NCI-H2107 treated with DMSO at 0.1 percent for 48 hours (cell line): Measurements from ENCODE around the gene CLEC9A.
"Not testable (repeated sequence)": the region's sequence is repeated elsewhere in the genome, so short reads cannot be mapped to it uniquely, and the experiment has no call there.

Source experiments
- DNase-seq: peaks from one replicate; lab custom pipeline; 2025; ENCODE audit not compliant: unreplicated experiment; lab: John Stamatoyannopoulos, UW

The CLEC9A gene

DNA sequence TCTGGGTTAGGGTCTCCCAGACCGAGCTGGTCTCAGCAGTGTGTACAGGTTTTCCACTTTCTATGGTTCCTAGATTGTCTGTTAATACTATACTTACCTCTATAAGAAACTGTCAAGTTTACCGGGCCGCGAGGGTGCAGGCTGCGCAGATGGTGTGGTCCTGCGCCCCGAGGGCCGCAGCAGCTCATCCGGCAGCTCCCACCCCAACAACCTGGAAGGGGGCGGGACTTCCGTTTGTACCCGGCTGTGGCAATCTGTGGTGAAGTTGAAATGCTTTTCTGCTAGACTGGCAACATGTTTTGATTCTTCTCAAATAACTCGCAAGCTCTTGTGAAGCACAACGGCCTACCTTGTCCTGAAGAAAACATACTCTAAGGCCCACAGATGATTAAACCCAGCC is at the start of gene CLEC9A:
Gene CLEC9A (plus strand): TSS at position 237 of the 400 bp plus-strand sequence. CDS start 22,006 bp downstream, outside the sequence.
- no peak for DNase-seq

- no peak for DNase-seq
Observed at GRCh38 chr12:9991876-9992275, 38.6 kb upstream of the CLEC9A start.

GRCh38 chr12:9992296-9992695 is 38.2 kb upstream of the CLEC9A start:
- no peak for DNase-seq

DNA sequence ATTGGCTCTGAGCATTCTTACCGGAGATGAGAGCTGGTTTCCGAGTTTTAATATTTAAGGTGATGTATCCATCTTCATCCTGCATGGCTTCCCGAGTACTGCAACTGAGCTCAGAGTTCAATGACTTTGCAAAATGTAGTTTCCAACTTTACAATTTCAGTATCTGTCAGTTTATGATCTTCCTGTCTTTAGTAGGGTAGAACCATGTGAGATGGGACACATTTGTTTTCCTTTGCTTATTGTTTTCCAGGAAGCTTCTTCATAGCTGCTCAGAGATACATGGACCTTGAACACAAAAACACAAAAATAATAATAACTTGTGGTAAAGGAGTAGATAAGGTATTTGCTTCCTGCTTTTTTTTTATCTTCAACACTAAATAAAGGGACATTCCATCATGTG is 31.5 kb upstream of the CLEC9A start, which contains the start of gene CLEC1B:
Gene CLEC1B (minus strand): TSS at position 106 of the 400 bp plus-strand sequence. CDS start 21 bp downstream, at position 85.
- no peak for DNase-seq

- DNase-seq: no peak
Observed at GRCh38 chr12:10001171-10001776, 29.2 kb upstream of the CLEC9A start.

GRCh38 chr12:10012630-10013330 is 17.7 kb upstream of the CLEC9A start:
- no peak for DNase-seq

- no peak for DNase-seq
Observed at GRCh38 chr12:10015450-10015849, 15.0 kb upstream of the CLEC9A start.

- DNase-seq: no peak
Observed at GRCh38 chr12:10016881-10017280, 13.6 kb upstream of the CLEC9A start.

GRCh38 chr12:10018386-10018785 is 12.1 kb upstream of the CLEC9A start:
- no peak for DNase-seq

- DNase-seq: no peak
Observed at GRCh38 chr12:10021342-10021741, 9.1 kb upstream of the CLEC9A start.

DNA sequence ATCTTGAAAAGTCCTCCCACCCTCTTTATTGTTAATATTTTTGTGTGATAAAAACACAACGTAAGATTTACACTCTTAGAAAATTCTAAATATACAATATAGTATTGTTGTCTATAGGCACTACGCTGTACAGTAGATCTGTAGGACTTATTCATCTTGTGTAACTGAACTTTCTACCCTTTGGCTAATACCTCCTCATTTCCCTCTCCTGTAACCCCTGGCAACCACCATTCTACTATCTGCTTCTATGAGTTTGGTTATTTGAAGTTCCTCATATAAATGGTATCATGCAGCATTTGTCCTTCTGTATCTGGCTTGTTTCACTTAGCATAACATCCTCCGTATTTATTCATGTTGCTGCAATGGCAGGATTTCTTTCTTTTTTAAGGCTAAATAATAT is 5.2 kb upstream of the CLEC9A start:
- no peak for DNase-seq

DNA sequence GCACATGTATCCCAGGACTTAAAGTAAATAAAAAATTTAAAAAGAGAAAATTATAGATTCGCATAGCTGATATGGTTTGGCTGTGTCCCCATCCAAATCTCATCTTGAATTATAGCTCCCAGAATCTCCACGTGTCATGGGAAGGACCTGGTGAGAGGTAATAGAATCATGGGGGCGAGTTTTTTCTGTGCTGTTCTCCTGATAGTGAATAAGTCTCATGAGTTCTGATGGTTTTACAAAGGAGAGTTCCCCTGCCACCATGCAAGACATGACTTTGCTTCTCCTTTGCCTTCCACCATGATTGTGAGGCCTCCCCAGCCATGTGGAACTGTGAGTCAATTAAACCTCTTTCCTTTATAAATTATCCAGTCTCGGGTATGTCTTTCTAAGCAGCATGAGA is 3.8 kb upstream of the CLEC9A start:
- not testable (repeated sequence) for DNase-seq

- no peak for DNase-seq
Observed at GRCh38 chr12:10027311-10027710, 3.2 kb upstream of the CLEC9A start.

GRCh38 chr12:10027721-10028120 is 2.8 kb upstream of the CLEC9A start:
- no peak for DNase-seq

DNA sequence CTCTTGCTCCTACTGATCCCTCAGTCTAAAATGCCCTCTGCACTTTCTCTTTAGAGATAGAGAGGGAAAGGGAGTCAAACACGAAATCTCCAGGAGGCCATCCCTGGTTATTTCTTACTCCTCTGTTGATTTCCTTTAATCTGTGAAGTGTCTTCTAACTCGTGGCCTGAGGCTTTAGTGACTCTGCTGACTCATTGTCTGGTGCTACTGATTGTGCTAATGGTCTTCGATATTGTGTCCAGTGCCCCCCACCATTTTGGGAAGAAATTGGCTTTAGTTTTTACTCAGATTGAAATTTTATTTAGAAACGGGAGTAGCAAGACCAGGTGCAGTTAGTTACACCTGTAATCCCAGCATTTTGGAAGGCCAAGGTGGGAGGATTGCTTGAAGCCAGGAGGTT is 839 bp downstream of the CLEC9A start:
- DNase-seq: no peak

DNA sequence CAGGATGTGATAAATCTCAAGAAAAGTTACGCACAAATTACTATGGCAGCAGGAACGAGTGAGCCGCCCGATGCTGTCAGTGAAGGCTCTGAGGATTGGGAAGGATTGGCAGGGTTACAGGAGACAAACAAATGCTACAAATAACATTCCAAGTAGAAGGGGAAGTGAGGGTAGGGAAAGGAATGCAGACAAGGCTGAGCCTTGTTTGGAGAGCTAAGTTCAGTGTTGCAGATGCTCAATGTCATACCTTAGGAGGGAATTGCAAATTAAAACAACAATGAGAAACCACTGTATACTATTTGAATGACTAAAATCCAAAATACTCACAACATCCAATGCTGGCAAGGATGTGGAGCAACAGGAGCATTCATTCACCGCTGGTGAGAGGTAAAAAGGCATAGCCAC is 1.3 kb downstream of the CLEC9A start:
- DNase-seq: no peak

- no peak for DNase-seq
Observed at GRCh38 chr12:10033783-10034545, 3.5 kb downstream of the CLEC9A start.

- no peak for DNase-seq
Observed at GRCh38 chr12:10042167-10042566, 11.7 kb downstream of the CLEC9A start.

GRCh38 chr12:10048526-10048925 is 18.0 kb downstream of the CLEC9A start:
- no peak for DNase-seq

DNA sequence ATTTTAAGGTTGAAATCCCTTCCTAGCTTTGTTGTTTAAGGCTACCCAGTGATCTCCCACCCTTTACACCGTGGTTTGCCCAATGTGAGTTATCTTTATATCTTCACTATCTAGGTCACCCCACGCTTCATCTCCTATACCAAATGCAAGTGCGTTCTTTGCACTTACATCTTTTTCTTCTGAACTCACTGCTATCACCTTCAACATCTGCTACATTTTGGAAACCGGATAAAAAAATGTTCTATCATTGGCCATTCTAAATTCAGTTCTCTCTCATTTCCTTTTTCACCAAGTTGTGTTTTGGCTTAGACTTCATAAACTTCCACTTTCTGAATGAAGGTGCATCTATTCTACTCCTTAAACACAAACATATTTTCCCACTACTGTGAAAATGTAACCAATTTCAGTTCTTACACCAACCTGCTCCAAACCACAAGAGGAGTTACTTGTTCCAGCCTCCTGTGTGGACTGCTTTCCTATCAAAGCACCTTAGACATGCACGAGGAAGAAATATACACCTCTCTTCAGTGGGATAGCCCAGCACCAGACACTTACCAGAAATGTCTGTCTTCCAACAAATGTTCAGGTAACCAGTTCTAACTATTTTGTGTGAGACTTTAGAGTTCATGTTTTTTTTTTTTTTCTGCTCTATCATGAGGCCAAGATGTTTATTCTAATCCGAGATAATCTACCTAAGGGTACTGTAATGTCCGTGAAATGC is 21.9 kb downstream of the CLEC9A start:
- DNase-seq: no peak

- no peak for DNase-seq
Observed at GRCh38 chr12:10058387-10058786, 27.9 kb downstream of the CLEC9A start.
